HG02759 (cell line): ENCODE results near the gene CLEC12A.
"Not testable (repeated sequence)": the region's sequence is repeated elsewhere in the genome, so short reads cannot be mapped to it uniquely, and the experiment has no call there.

Experiments
- ATAC-seq: cut with Tn5 transposase; IDR thresholded peaks from one replicate; pipeline ENCODE4 v1.9.1; 2021; ENCODE audit warnings: mild to moderate bottlenecking, moderate library complexity; ENCODE audit not compliant: unreplicated experiment

CLEC12A gene

GRCh38 chr12:9961901-9962300, 9.3 kb upstream of the CLEC12A start:
- no peak for ATAC-seq

- no peak for ATAC-seq
Measured at GRCh38 chr12:9969673-9970072, 1.5 kb upstream of the CLEC12A start.

- no peak for ATAC-seq
Measured at GRCh38 chr12:9973949-9974348, 2.7 kb downstream of the CLEC12A start.

GRCh38 chr12:9974731-9975130, 3.5 kb downstream of the CLEC12A start:
- not testable (repeated sequence) for ATAC-seq

GRCh38 chr12:9975614-9976013, 4.4 kb downstream of the CLEC12A start:
- no peak for ATAC-seq

GRCh38 chr12:9976626-9977025, 5.4 kb downstream of the CLEC12A start:
- ATAC-seq, result not testable (repeated sequence)

- no peak for ATAC-seq
Measured at GRCh38 chr12:9977916-9978315, 6.7 kb downstream of the CLEC12A start.

GRCh38 chr12:9980126-9980525, 8.9 kb downstream of the CLEC12A start:
- no peak for ATAC-seq

- ATAC-seq, result no peak
Measured at GRCh38 chr12:9991876-9992275, 20.7 kb downstream of the CLEC12A start.

GRCh38 chr12:9992296-9992695, 21.1 kb downstream of the CLEC12A start:
- no peak for ATAC-seq

GRCh38 chr12:9999016-9999415, 27.8 kb downstream of the CLEC12A start, which contains the start of gene CLEC1B:
CLEC1B (minus strand) TSS chr12:9999121; CDS start chr12:9999100, 21 bp downstream.
- no peak for ATAC-seq

GRCh38 chr12:10001171-10001776, 30.1 kb downstream of the CLEC12A start:
- no peak for ATAC-seq

GRCh38 chr12:10012630-10013330, 41.6 kb downstream of the CLEC12A start:
- no peak for ATAC-seq

GRCh38 chr12:10015450-10015849, 44.2 kb downstream of the CLEC12A start:
- ATAC-seq, result no peak

GRCh38 chr12:10016881-10017280, 45.7 kb downstream of the CLEC12A start:
- no peak for ATAC-seq

- no peak for ATAC-seq
Measured at GRCh38 chr12:10018386-10018785, 47.2 kb downstream of the CLEC12A start.

- no peak for ATAC-seq
Measured at GRCh38 chr12:10021342-10021741, 50.1 kb downstream of the CLEC12A start.

GRCh38 chr12:10025236-10025635, 54.0 kb downstream of the CLEC12A start:
- ATAC-seq, result no peak

- not testable (repeated sequence) for ATAC-seq
Measured at GRCh38 chr12:10026666-10027065, 55.5 kb downstream of the CLEC12A start.

- no peak for ATAC-seq
Measured at GRCh38 chr12:10027311-10027710, 56.1 kb downstream of the CLEC12A start.

- ATAC-seq, result no peak
Measured at GRCh38 chr12:10027721-10028120, 56.5 kb downstream of the CLEC12A start.

GRCh38 chr12:10030446-10030845, 59.2 kb downstream of the CLEC12A start, which contains the start of gene CLEC9A:
CLEC9A (plus strand) TSS chr12:10030682; CDS start chr12:10052688, 22,006 bp downstream.
- ATAC-seq, result no peak
